Spleen (tissue), 7 donors: ENCODE data around the gene LSAMP.

Experiments
- POLR2A ChIP-seq, 3 donors: fragments of 450-650 bp; IDR thresholded peaks; one replicate each; pipeline ENCODE4 v1.5.1; 2017; ENCODE audit warnings: antibody characterized with exemption in 3 of 3, mild to moderate bottlenecking in 1 of 3
- POLR2AphosphoS5 ChIP-seq, 3 donors: sonication (generic); formaldehyde crosslinking; IDR thresholded peaks; one replicate each; pipeline ENCODE4 v1.5.1; 2017; ENCODE audit warnings: antibody characterized with exemption in 3 of 3
- TF ChIP-seq, protein P1 (sequence below), 11 experiments: fragments of 200-600 bp in 7 of 11; fragments of 450-650 bp in 4 of 11; sonication (generic) in 4 of 11; IDR thresholded peaks in 8 of 11; conservative IDR thresholded peaks in 3 of 11; 1 replicate in 7 of 11; 2 replicates in 4 of 11; pipeline versions ENCODE4 v1.4.0 to v1.8.0; 2016 to 2021; ENCODE audit warnings: antibody characterized with exemption in 11 of 11, inconsistent platforms in 4 of 11, mild to moderate bottlenecking in 1 of 11
- donor health status: DM: no; HTN: no; CAD: no; lungs with moderate emphysema.
- donor health status: DM: no; HTN: no; CAD: no.
- donor health status: DM: no; HTN: no; CAD: no.

DNA sequence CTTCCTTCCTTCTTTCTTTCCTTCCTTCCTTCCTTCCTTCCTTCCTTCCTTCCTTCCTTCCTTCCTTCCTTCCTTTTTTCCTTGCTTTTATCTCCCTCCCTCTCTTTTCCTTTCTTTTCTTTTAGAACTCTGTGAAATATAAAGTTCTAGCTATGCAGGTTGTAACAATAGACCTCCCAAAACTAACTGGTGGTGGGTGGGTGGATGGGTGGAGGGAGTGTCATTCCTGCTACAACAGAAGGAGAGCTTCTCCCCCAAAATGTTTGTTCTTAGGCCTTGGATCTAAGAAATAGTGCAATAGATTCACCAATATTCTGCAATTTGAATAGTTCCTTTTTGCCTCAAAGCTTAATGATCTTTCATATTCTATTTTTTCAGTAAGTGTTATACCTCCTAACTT is 606.0 kb downstream of the LSAMP start:
- TF ChIP-seq POLR2A (IDR thresholded peaks at IDR 0.05) (no peak), POLR2AphosphoS5 (IDR thresholded peaks at IDR 0.05) (no peak)
- TF ChIP-seq, protein P1, sequence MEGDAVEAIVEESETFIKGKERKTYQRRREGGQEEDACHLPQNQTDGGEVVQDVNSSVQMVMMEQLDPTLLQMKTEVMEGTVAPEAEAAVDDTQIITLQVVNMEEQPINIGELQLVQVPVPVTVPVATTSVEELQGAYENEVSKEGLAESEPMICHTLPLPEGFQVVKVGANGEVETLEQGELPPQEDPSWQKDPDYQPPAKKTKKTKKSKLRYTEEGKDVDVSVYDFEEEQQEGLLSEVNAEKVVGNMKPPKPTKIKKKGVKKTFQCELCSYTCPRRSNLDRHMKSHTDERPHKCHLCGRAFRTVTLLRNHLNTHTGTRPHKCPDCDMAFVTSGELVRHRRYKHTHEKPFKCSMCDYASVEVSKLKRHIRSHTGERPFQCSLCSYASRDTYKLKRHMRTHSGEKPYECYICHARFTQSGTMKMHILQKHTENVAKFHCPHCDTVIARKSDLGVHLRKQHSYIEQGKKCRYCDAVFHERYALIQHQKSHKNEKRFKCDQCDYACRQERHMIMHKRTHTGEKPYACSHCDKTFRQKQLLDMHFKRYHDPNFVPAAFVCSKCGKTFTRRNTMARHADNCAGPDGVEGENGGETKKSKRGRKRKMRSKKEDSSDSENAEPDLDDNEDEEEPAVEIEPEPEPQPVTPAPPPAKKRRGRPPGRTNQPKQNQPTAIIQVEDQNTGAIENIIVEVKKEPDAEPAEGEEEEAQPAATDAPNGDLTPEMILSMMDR (IDR thresholded peaks at IDR 0.05 in 8 of 11, conservative IDR thresholded peaks at IDR 0.05 in 3 of 11) = no peak
